OCI-M2 (cell line): ENCODE measurements around the gene G2E3.

ENCODE experiments used
- DNase-seq: peaks from one replicate; lab custom pipeline; 2025; ENCODE audit not compliant: unreplicated experiment; lab: John Stamatoyannopoulos, UW

Gene G2E3

GRCh38 chr14:30648471-30648870 lies 89.5 kb downstream of the G2E3 start:
- DNase-seq: no peak

GRCh38 chr14:30651937-30652336 lies 93.0 kb downstream of the G2E3 start:
- no peak for DNase-seq

- DNase-seq: no peak
Observed at GRCh38 chr14:30655124-30655523, 96.2 kb downstream of the G2E3 start.

- DNase-seq: no peak
Observed at GRCh38 chr14:30655658-30656057, 96.7 kb downstream of the G2E3 start.

GRCh38 chr14:30656190-30656632 lies 97.3 kb downstream of the G2E3 start:
- DNase-seq: no peak

- no peak for DNase-seq
Observed at GRCh38 chr14:30657050-30657449, 98.1 kb downstream of the G2E3 start.

- DNase-seq: no peak
Observed at GRCh38 chr14:30657606-30658163, 98.7 kb downstream of the G2E3 start.

GRCh38 chr14:30658645-30659044 lies 99.7 kb downstream of the G2E3 start:
- no peak for DNase-seq

- no peak for DNase-seq
Observed at GRCh38 chr14:30669594-30669993, 110.6 kb downstream of the G2E3 start.
